Measurements from ENCODE around the gene MAPRE2. TPM values are rescaled to one million over a fixed set of nuclear protein-coding genes. Genes with fewer than 3 reads are reported as not detected.
"Not testable (repeated sequence)": the region's sequence is repeated elsewhere in the genome, so short reads cannot be mapped to it uniquely, and the experiment has no call there.

MAPRE2 gene
- total RNA-seq, 1 donor from 2014 or later = 73.0 TPM

GRCh38 chr18:35164133-35164532 lies 122.9 kb downstream of the MAPRE2 start:
- H3K27me3 Mint-ChIP-seq (ENCODE audit: unreplicated experiment) = no peaks in the 10 kb centered on the region
- no peaks in the 10 kb centered on the region for H3K9me3 Mint-ChIP-seq (ENCODE audit: unreplicated experiment)
- H3K36me3 Mint-ChIP-seq (ENCODE audit: low read depth, unreplicated experiment) = no peaks in the 10 kb centered on the region
- DNase-seq (ENCODE audit: low spot score) = no peak
- no peak overlapping the region for H3K27ac Mint-ChIP-seq (ENCODE audit: unreplicated experiment)
- H3K4me3 Mint-ChIP-seq (ENCODE audit: unreplicated experiment) = no peak overlapping the region
- TF ChIP-seq CTCF (IDR thresholded peaks at IDR 0.05; ENCODE audit: unreplicated experiment) = no peak
- no peaks in the 10 kb centered on the region for H3K4me1 Mint-ChIP-seq (ENCODE audit: unreplicated experiment)

DNA sequence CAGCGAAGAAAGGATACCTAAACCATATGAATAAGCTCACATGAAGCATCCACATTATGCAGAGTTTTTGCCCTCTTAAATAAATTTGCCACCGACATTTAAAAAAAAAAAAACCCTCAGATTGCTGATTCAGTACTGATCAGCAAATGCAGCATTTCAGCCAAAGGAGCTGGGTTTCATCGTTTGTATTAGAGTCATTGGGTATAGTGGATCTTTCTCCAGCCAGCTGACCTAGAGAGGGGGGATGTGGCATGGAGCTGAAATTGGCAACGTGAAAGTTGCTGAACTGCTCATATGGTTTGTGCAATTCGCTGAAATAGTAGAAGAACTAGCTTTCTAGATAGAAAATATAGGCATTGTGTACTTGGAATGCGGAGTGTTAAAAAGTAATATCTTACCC lies 126.1 kb downstream of the MAPRE2 start:
- no peak for TF ChIP-seq CTCF (IDR thresholded peaks at IDR 0.05; ENCODE audit: unreplicated experiment)
- no peak for DNase-seq (ENCODE audit: low spot score)
- Mint-ChIP-seq H3K9me3 (ENCODE audit: unreplicated experiment) (no peaks in the 10 kb centered on the region), H3K27ac (ENCODE audit: unreplicated experiment) (no peak overlapping the region), H3K27me3 (ENCODE audit: unreplicated experiment) (no peaks in the 10 kb centered on the region), H3K36me3 (ENCODE audit: low read depth, unreplicated experiment) (no peaks in the 10 kb centered on the region), H3K4me3 (ENCODE audit: unreplicated experiment) (no peak overlapping the region), H3K4me1 (ENCODE audit: unreplicated experiment) (no peaks in the 10 kb centered on the region)

DNA sequence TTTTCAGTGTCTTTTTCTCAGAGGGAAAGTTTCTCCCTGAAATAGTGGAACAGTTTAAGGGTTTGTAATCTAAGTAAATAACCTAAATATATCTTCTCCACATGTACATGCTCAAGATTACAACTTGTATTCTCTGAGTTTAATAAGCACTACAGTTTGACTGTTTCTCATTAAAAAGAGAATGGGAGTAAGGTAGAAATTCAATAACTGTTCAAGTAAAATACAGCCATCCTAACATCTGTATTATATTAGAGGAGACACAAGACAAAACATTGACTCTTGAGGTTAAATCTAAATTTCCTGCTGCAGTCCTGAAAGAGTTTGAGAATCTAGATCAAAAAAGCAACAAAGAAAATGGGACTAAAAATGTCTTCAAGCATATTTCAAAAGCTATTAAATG lies 126.6 kb downstream of the MAPRE2 start:
- DNase-seq (ENCODE audit: low spot score) = no peak
- no peak overlapping the region for H3K4me3 Mint-ChIP-seq (ENCODE audit: unreplicated experiment)
- H3K27me3 Mint-ChIP-seq (ENCODE audit: unreplicated experiment) = no peaks in the 10 kb centered on the region
- no peaks in the 10 kb centered on the region for H3K36me3 Mint-ChIP-seq (ENCODE audit: low read depth, unreplicated experiment)
- TF ChIP-seq CTCF (IDR thresholded peaks at IDR 0.05; ENCODE audit: unreplicated experiment) = no peak
- no peaks in the 10 kb centered on the region for H3K9me3 Mint-ChIP-seq (ENCODE audit: unreplicated experiment)
- no peaks in the 10 kb centered on the region for H3K4me1 Mint-ChIP-seq (ENCODE audit: unreplicated experiment)
- H3K27ac Mint-ChIP-seq (ENCODE audit: unreplicated experiment) = no peak overlapping the region

DNA sequence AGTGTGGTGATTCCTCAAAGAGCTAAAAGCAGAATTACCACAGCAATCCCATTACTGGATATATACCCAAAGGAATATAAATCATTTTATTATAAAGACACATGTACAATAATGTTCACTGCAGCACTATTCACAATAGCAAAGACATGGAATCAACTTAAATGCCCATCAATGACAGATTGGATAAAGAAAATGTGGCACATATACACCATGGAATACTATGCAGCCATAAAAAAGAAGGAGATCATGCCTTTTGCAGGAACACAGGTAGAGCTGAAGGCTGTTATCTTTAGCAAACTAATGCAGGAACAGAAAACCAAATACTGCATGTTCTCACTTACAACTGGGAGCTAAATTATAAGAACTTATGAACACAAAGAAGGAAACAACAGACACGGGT lies 129.1 kb downstream of the MAPRE2 start:
- not testable (repeated sequence) for H3K9me3 Mint-ChIP-seq (ENCODE audit: unreplicated experiment); H3K4me1 Mint-ChIP-seq (ENCODE audit: unreplicated experiment); DNase-seq (ENCODE audit: low spot score); H3K36me3 Mint-ChIP-seq (ENCODE audit: low read depth, unreplicated experiment); H3K4me3 Mint-ChIP-seq (ENCODE audit: unreplicated experiment); H3K27ac Mint-ChIP-seq (ENCODE audit: unreplicated experiment); H3K27me3 Mint-ChIP-seq (ENCODE audit: unreplicated experiment)

DNA sequence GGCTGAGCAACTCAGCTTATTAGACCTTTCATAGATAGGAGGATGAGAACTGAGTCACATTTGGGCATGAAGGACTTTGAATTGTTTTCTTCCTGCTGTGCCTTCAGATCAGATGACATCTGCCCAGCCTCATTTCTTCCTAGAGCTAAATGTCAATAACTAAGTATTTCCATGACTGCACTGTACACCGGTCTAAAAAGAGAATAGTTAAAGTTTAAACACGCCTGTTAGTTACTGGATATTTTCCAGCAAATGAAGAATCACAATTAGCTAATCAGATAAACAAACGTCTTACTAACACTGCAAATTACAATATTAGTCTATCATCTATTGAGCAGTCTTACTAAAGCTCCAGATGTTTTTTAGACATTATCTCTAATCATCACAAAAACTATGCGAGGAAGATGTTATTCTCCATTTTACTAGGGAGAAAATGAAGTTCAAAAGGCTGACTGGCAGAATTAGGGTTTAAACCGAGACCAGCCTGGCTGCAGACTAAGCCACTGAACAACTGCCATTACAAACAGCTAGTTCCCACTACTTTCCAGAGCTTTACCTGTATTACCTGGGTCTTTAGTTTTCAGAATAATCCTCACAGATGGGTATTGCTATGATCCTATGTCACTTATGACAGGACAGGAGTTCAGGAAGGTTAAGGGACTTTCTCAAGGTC lies 130.2 kb downstream of the MAPRE2 start:
- no peak for DNase-seq (ENCODE audit: low spot score)
- no peak for TF ChIP-seq CTCF (IDR thresholded peaks at IDR 0.05; ENCODE audit: unreplicated experiment)
- no peaks in the 10 kb centered on the region for H3K9me3 Mint-ChIP-seq (ENCODE audit: unreplicated experiment)
- no peak overlapping the region for H3K27ac Mint-ChIP-seq (ENCODE audit: unreplicated experiment)
- no peaks in the 10 kb centered on the region for H3K36me3 Mint-ChIP-seq (ENCODE audit: low read depth, unreplicated experiment)
- no peak overlapping the region for H3K4me3 Mint-ChIP-seq (ENCODE audit: unreplicated experiment)
- H3K27me3 Mint-ChIP-seq (ENCODE audit: unreplicated experiment) = no peaks in the 10 kb centered on the region
- peaks cover 3% of the 10 kb centered on the region for H3K4me1 Mint-ChIP-seq (ENCODE audit: unreplicated experiment)
